Measurements from ENCODE around the gene APOBEC3H. TPM values are rescaled to one million over a fixed set of nuclear protein-coding genes. Genes with fewer than 3 reads are reported as not detected.
"Not testable (repeated sequence)": the region's sequence is repeated elsewhere in the genome, so short reads cannot be mapped to it uniquely, and the experiment has no call there.

The APOBEC3H gene
- 10 to 100 TPM; 82.8 to 89.7 TPM for total RNA-seq

- H3K27me3 Mint-ChIP-seq (ENCODE audit: low read depth): no peaks in the 10 kb centered on the region
- peaks cover 29% of the 10 kb centered on the region for H3K36me3 Mint-ChIP-seq (ENCODE audit: low read depth)
- no peaks in the 10 kb centered on the region for H3K9me3 Mint-ChIP-seq (ENCODE audit: insufficient read depth)
- DNase-seq: peak; percentile 70
- peak within 1 kb of the TSS; percentile 90 for H3K4me3 Mint-ChIP-seq
- ATAC-seq: peak; percentile 71
- CTCF ChIA-PET: interaction anchor here (0.7 to 1.5 kb wide), 3 partner anchors 20 to 46 kb away, joined by 3 to 6 read pairs (median 3); no protein-coding TSS in a partner anchor
- peak within 1 kb of the TSS; percentile 95 for H3K27ac Mint-ChIP-seq
- POLR2A ChIA-PET: interaction anchor here (0.7 to 2.4 kb wide), 6 partner anchors 8 to 1288 kb away, joined by 3 to 13 read pairs (median 4); no protein-coding TSS in a partner anchor
- H3K4me1 Mint-ChIP-seq (ENCODE audit: low read depth): peaks cover 84% of the 10 kb centered on the region
Measured at GRCh38 chr22:39097098-39098020, at the start of gene APOBEC3H. APOBEC3H (plus strand) TSS chr22:39097244; CDS start chr22:39100279, 3,035 bp downstream.

- POLR2A ChIA-PET; ATAC-seq; DNase-seq; H3K27ac Mint-ChIP-seq; H3K4me3 Mint-ChIP-seq; CTCF ChIA-PET; H3K27me3 Mint-ChIP-seq (ENCODE audit: low read depth); H3K9me3 Mint-ChIP-seq (ENCODE audit: insufficient read depth): not testable (repeated sequence)
- Mint-ChIP-seq H3K36me3 (ENCODE audit: low read depth) (peaks cover 35% of the 10 kb centered on the region), H3K4me1 (ENCODE audit: low read depth) (peaks cover 18% of the 10 kb centered on the region)
Measured at GRCh38 chr22:39049486-39049885, 47.6 kb upstream of the APOBEC3H start.

GRCh38 chr22:39051844-39052495 is 45.1 kb upstream of the APOBEC3H start:
- POLR2A ChIA-PET; H3K4me3 Mint-ChIP-seq; H3K4me1 Mint-ChIP-seq (ENCODE audit: low read depth); DNase-seq; CTCF ChIA-PET; H3K9me3 Mint-ChIP-seq (ENCODE audit: insufficient read depth); H3K27me3 Mint-ChIP-seq (ENCODE audit: low read depth); ATAC-seq; H3K27ac Mint-ChIP-seq: not testable (repeated sequence)
- H3K36me3 Mint-ChIP-seq (ENCODE audit: low read depth): peaks cover 22% of the 10 kb centered on the region

GRCh38 chr22:39055658-39056057 is 41.4 kb upstream of the APOBEC3H start:
- ATAC-seq (no peak), DNase-seq (no peak)
- Mint-ChIP-seq H3K4me1 (ENCODE audit: low read depth) (peaks cover 2% of the 10 kb centered on the region), H3K9me3 (ENCODE audit: insufficient read depth) (no peaks in the 10 kb centered on the region), H3K36me3 (ENCODE audit: low read depth) (peaks cover 16% of the 10 kb centered on the region), H3K27me3 (ENCODE audit: low read depth) (no peaks in the 10 kb centered on the region), H3K27ac (no peak overlapping the region), H3K4me3 (no peak overlapping the region)
- POLR2A ChIA-PET: no interaction called here
- CTCF ChIA-PET: no interaction called here

GRCh38 chr22:39061290-39061689 is 35.8 kb upstream of the APOBEC3H start:
- H3K9me3 Mint-ChIP-seq (ENCODE audit: insufficient read depth); CTCF ChIA-PET: not testable (repeated sequence)

GRCh38 chr22:39061951-39062350 is 35.1 kb upstream of the APOBEC3H start:
- H3K4me1 Mint-ChIP-seq (ENCODE audit: low read depth); H3K36me3 Mint-ChIP-seq (ENCODE audit: low read depth); CTCF ChIA-PET; POLR2A ChIA-PET; H3K4me3 Mint-ChIP-seq; H3K9me3 Mint-ChIP-seq (ENCODE audit: insufficient read depth); ATAC-seq; H3K27me3 Mint-ChIP-seq (ENCODE audit: low read depth); DNase-seq; H3K27ac Mint-ChIP-seq: not testable (repeated sequence)

More at GRCh38 chr22:39061290-39061689, 35.8 kb upstream of the APOBEC3H start:
- H3K4me1 Mint-ChIP-seq (ENCODE audit: low read depth); H3K36me3 Mint-ChIP-seq (ENCODE audit: low read depth); ATAC-seq; H3K27me3 Mint-ChIP-seq (ENCODE audit: low read depth); POLR2A ChIA-PET; DNase-seq; H3K4me3 Mint-ChIP-seq; H3K27ac Mint-ChIP-seq: not testable (repeated sequence)

GRCh38 chr22:39063904-39064303 is 33.1 kb upstream of the APOBEC3H start:
- not testable (repeated sequence) for H3K9me3 Mint-ChIP-seq (ENCODE audit: insufficient read depth); DNase-seq; H3K4me3 Mint-ChIP-seq; ATAC-seq; H3K4me1 Mint-ChIP-seq (ENCODE audit: low read depth); H3K36me3 Mint-ChIP-seq (ENCODE audit: low read depth); H3K27me3 Mint-ChIP-seq (ENCODE audit: low read depth)
- CTCF ChIA-PET: interaction anchor here (1.8 kb wide), 1 partner anchor 54 kb away, joined by 6 read pairs; no protein-coding TSS in a partner anchor
- H3K27ac Mint-ChIP-seq: peak overlapping the region; percentile 5
- POLR2A ChIA-PET: interaction anchor here (0.9 kb wide), 1 partner anchor 14 kb away, joined by 4 read pairs; no protein-coding TSS in a partner anchor

- DNase-seq; H3K27ac Mint-ChIP-seq; H3K27me3 Mint-ChIP-seq (ENCODE audit: low read depth); ATAC-seq; H3K36me3 Mint-ChIP-seq (ENCODE audit: low read depth); POLR2A ChIA-PET; H3K9me3 Mint-ChIP-seq (ENCODE audit: insufficient read depth); H3K4me3 Mint-ChIP-seq: not testable (repeated sequence)
- peaks cover 13% of the 10 kb centered on the region for H3K4me1 Mint-ChIP-seq (ENCODE audit: low read depth)
- CTCF ChIA-PET: interaction anchor here (0.7 kb wide), 1 partner anchor 197 kb away, joined by 3 read pairs; no protein-coding TSS in a partner anchor
Measured at GRCh38 chr22:39066442-39067276, 30.4 kb upstream of the APOBEC3H start.

- no peak for ATAC-seq
- Mint-ChIP-seq H3K4me1 (ENCODE audit: low read depth) (peaks cover 15% of the 10 kb centered on the region), H3K27ac (peak overlapping the region; percentile 6), H3K36me3 (ENCODE audit: low read depth) (no peaks in the 10 kb centered on the region), H3K4me3 (no peak overlapping the region), H3K27me3 (ENCODE audit: low read depth) (no peaks in the 10 kb centered on the region), H3K9me3 (ENCODE audit: insufficient read depth) (no peaks in the 10 kb centered on the region)
- no peak for DNase-seq
- POLR2A ChIA-PET: interaction anchor here (0.6 to 1.0 kb wide), 3 partner anchors 20 to 1460 kb away, joined by 3 read pairs; partner anchors contain the start of gene GGA1
- CTCF ChIA-PET: interaction anchor here (1.2 kb wide), 1 partner anchor 50 kb away, joined by 3 read pairs; no protein-coding TSS in a partner anchor
Measured at GRCh38 chr22:39068033-39068785, 28.8 kb upstream of the APOBEC3H start.

GRCh38 chr22:39070186-39070585 is 26.9 kb upstream of the APOBEC3H start:
- Mint-ChIP-seq H3K9me3 (ENCODE audit: insufficient read depth) (no peaks in the 10 kb centered on the region), H3K36me3 (ENCODE audit: low read depth) (no peaks in the 10 kb centered on the region), H3K27ac (no peak overlapping the region), H3K4me1 (ENCODE audit: low read depth) (peaks cover 21% of the 10 kb centered on the region), H3K4me3 (no peak overlapping the region), H3K27me3 (ENCODE audit: low read depth) (no peaks in the 10 kb centered on the region)
- CTCF ChIA-PET: no interaction called here
- no peak for ATAC-seq
- DNase-seq: no peak
- POLR2A ChIA-PET: no interaction called here

GRCh38 chr22:39072581-39072981 is 24.5 kb upstream of the APOBEC3H start:
- H3K4me3 Mint-ChIP-seq; H3K27ac Mint-ChIP-seq; DNase-seq; H3K36me3 Mint-ChIP-seq (ENCODE audit: low read depth); CTCF ChIA-PET; H3K27me3 Mint-ChIP-seq (ENCODE audit: low read depth); H3K9me3 Mint-ChIP-seq (ENCODE audit: insufficient read depth); ATAC-seq; POLR2A ChIA-PET: not testable (repeated sequence)
- H3K4me1 Mint-ChIP-seq (ENCODE audit: low read depth): peaks cover 27% of the 10 kb centered on the region

Data from activated CD8-positive, alpha-beta T cell treated with anti-CD3 and anti-CD28 coated beads, Interleukin-2, amount 10 ng/mL, durations not matched to agents 7 days and 5 days (primary cell).